Mesothelial cell of epicardium (in vitro differentiated cells): Measurements from ENCODE around the gene CHPF2. TPM values are rescaled to one million over a fixed set of nuclear protein-coding genes. Genes with fewer than 3 reads are reported as not detected.

Experiments
- DNase-seq, 2 experiments: peaks; one replicate each; pipeline ENCODE4 v3.0.0; 2021; ENCODE audit warnings: low spot score in 2 of 2; ENCODE audit not compliant: unreplicated experiment in 2 of 2
- H3K27ac Mint-ChIP-seq: 2 replicates; pipeline ENCODE4 v1.8.0; 2021; ENCODE audit warnings: mixed read lengths
- H3K27me3 Mint-ChIP-seq: 2 replicates; pipeline ENCODE4 v1.8.0; 2021; ENCODE audit warnings: low read depth, mixed read lengths
- H3K36me3 Mint-ChIP-seq: 2 replicates; pipeline ENCODE4 v1.8.0; 2021; ENCODE audit warnings: mixed read lengths
- H3K4me1 Mint-ChIP-seq: 2 replicates; pipeline ENCODE4 v1.8.0; 2021; ENCODE audit warnings: mixed read lengths
- H3K4me3 Mint-ChIP-seq: 2 replicates; pipeline ENCODE4 v1.8.0; 2021; ENCODE audit warnings: mild to moderate bottlenecking, moderate library complexity, mixed read lengths
- H3K9me3 Mint-ChIP-seq: 2 replicates; pipeline ENCODE4 v1.8.0; 2021; ENCODE audit warnings: mixed read lengths
- CTCF ChIP-seq: fragments of 200-600 bp; sonication (generic); IDR thresholded peaks from one replicate; pipeline ENCODE4 v1.5.0; 2021; ENCODE audit warnings: antibody characterized with exemption; ENCODE audit not compliant: unreplicated experiment
- total RNA-seq: library from RNA; stranded (reverse); gene quantifications from 3 replicates; pipeline ENCODE4 v1.2.1, GENCODE V29; 2021

Gene CHPF2
- total RNA-seq, 1 donor from 2014 or later = 56.2 TPM

GRCh38 chr7:151265351-151265931, 33.2 kb downstream of the CHPF2 start:
- TF ChIP-seq CTCF = no peak
- H3K27ac Mint-ChIP-seq = no peak overlapping the region
- no peaks in the 10 kb centered on the region for H3K36me3 Mint-ChIP-seq
- no peak for DNase-seq
- H3K27me3 Mint-ChIP-seq = peaks cover 22% of the 10 kb centered on the region
- H3K9me3 Mint-ChIP-seq = no peaks in the 10 kb centered on the region
- H3K4me3 Mint-ChIP-seq = no peak overlapping the region
- no peaks in the 10 kb centered on the region for H3K4me1 Mint-ChIP-seq

- Mint-ChIP-seq H3K9me3 (no peaks in the 10 kb centered on the region), H3K27me3 (peaks cover 4% of the 10 kb centered on the region), H3K27ac (no peak overlapping the region), H3K4me3 (no peak overlapping the region), H3K36me3 (no peaks in the 10 kb centered on the region), H3K4me1 (peaks cover 4% of the 10 kb centered on the region)
- no peak for TF ChIP-seq CTCF
- no peak for DNase-seq
These were observed 37.2 kb downstream of the CHPF2 start for GRCh38 chr7:151269511-151269910.

- H3K9me3 Mint-ChIP-seq = no peaks in the 10 kb centered on the region
- H3K4me3 Mint-ChIP-seq = no peak overlapping the region
- no peak overlapping the region for H3K27ac Mint-ChIP-seq
- H3K4me1 Mint-ChIP-seq = peaks cover 12% of the 10 kb centered on the region
- no peak for TF ChIP-seq CTCF
- peaks cover 9% of the 10 kb centered on the region for H3K27me3 Mint-ChIP-seq
- DNase-seq = no peak
- H3K36me3 Mint-ChIP-seq = no peaks in the 10 kb centered on the region
These were observed 39.5 kb downstream of the CHPF2 start for GRCh38 chr7:151271699-151272355.

- Mint-ChIP-seq H3K9me3 (no peaks in the 10 kb centered on the region), H3K27me3 (peaks cover 8% of the 10 kb centered on the region), H3K36me3 (no peaks in the 10 kb centered on the region), H3K4me3 (no peak overlapping the region), H3K27ac (no peak overlapping the region), H3K4me1 (peaks cover 16% of the 10 kb centered on the region)
- no peak for DNase-seq
- no peak for TF ChIP-seq CTCF
These were observed 40.1 kb downstream of the CHPF2 start for GRCh38 chr7:151272405-151272804.

GRCh38 chr7:151272877-151273276, 40.6 kb downstream of the CHPF2 start:
- Mint-ChIP-seq H3K36me3 (no peaks in the 10 kb centered on the region), H3K27ac (no peak overlapping the region)
- DNase-seq = no peak

More at GRCh38 chr7:151272877-151273276, 40.6 kb downstream of the CHPF2 start:
- Mint-ChIP-seq H3K27me3 (peaks cover 8% of the 10 kb centered on the region), H3K4me1 (peaks cover 18% of the 10 kb centered on the region), H3K4me3 (no peak overlapping the region), H3K9me3 (no peaks in the 10 kb centered on the region)
- no peak for TF ChIP-seq CTCF
